Measurements from ENCODE around the gene HSFY2.
"Not testable (repeated sequence)": the region's sequence is repeated elsewhere in the genome, so short reads cannot be mapped to it uniquely, and the experiment has no call there.

HSFY2 gene

GRCh38 chrY:18773635-18774034 lies at the start of gene HSFY2:
Gene HSFY2 (minus strand): TSS chrY:18773735. CDS start chrY:18773618, 117 bp downstream.
- CTCF ChIA-PET; DNase-seq (ENCODE audit: low read depth, low spot score); H3K4me3 ChIP-seq (ENCODE audit: low read depth, low read length); POLR2A ChIA-PET: not testable (repeated sequence)

- DNase-seq (ENCODE audit: low read depth, low spot score); CTCF ChIA-PET; H3K4me3 ChIP-seq (ENCODE audit: low read depth, low read length); POLR2A ChIA-PET: not testable (repeated sequence)
Measured at GRCh38 chrY:18815751-18816150, 42.2 kb upstream of the HSFY2 start.

GRCh38 chrY:18788757-18789406 lies 15.3 kb upstream of the HSFY2 start:
- POLR2A ChIA-PET; DNase-seq (ENCODE audit: low read depth, low spot score); CTCF ChIA-PET; H3K4me3 ChIP-seq (ENCODE audit: low read depth, low read length): not testable (repeated sequence)

GRCh38 chrY:18754077-18754476 lies 19.5 kb downstream of the HSFY2 start:
- CTCF ChIA-PET; POLR2A ChIA-PET; H3K4me3 ChIP-seq (ENCODE audit: low read depth, low read length); DNase-seq (ENCODE audit: low read depth, low spot score): not testable (repeated sequence)

GRCh38 chrY:18753133-18753815 lies 20.3 kb downstream of the HSFY2 start:
- POLR2A ChIA-PET: not testable (repeated sequence)

GRCh38 chrY:18723714-18724113 lies 49.8 kb downstream of the HSFY2 start:
- POLR2A ChIA-PET; CTCF ChIA-PET; DNase-seq (ENCODE audit: low read depth, low spot score); H3K4me3 ChIP-seq (ENCODE audit: low read depth, low read length): not testable (repeated sequence)

More at GRCh38 chrY:18753133-18753815, 20.3 kb downstream of the HSFY2 start:
- DNase-seq (ENCODE audit: low read depth, low spot score); CTCF ChIA-PET; H3K4me3 ChIP-seq (ENCODE audit: low read depth, low read length): not testable (repeated sequence)

All from AG04449 (cell line).